HG02884 (cell line): Measurements from ENCODE around the gene FBXO34.

Experiments
- ATAC-seq: cut with Tn5 transposase; IDR thresholded peaks from one replicate; pipeline ENCODE4 v1.9.1; 2021; ENCODE audit warnings: mild to moderate bottlenecking, moderate library complexity; ENCODE audit not compliant: unreplicated experiment

FBXO34 gene

GRCh38 chr14:55271572-55272298 lies 514 bp downstream of the FBXO34 start:
- ATAC-seq = peak; percentile 23

- no peak for ATAC-seq
Measured at GRCh38 chr14:55272387-55272786, 1.2 kb downstream of the FBXO34 start.

- ATAC-seq = no peak
Measured at GRCh38 chr14:55272922-55273321, 1.7 kb downstream of the FBXO34 start.

GRCh38 chr14:55274146-55274545 lies 2.9 kb downstream of the FBXO34 start:
- ATAC-seq = no peak

GRCh38 chr14:55274751-55275150 lies 3.5 kb downstream of the FBXO34 start:
- no peak for ATAC-seq

- ATAC-seq = no peak
Measured at GRCh38 chr14:55276736-55277135, 5.5 kb downstream of the FBXO34 start.

GRCh38 chr14:55277972-55278740 lies 6.9 kb downstream of the FBXO34 start:
- ATAC-seq = peak; percentile 91

GRCh38 chr14:55279384-55279783 lies 8.2 kb downstream of the FBXO34 start:
- ATAC-seq = peak; percentile 35

GRCh38 chr14:55281316-55281839 lies 10.2 kb downstream of the FBXO34 start:
- ATAC-seq = no peak

- no peak for ATAC-seq
Measured at GRCh38 chr14:55285048-55285652, 13.9 kb downstream of the FBXO34 start.

GRCh38 chr14:55288439-55288838 lies 17.2 kb downstream of the FBXO34 start:
- ATAC-seq = no peak

GRCh38 chr14:55291480-55292081 lies 20.4 kb downstream of the FBXO34 start:
- no peak for ATAC-seq

- ATAC-seq = no peak
Measured at GRCh38 chr14:55294603-55295002, 23.4 kb downstream of the FBXO34 start.

- peak; percentile 50 for ATAC-seq
Measured at GRCh38 chr14:55297611-55298499, 26.6 kb downstream of the FBXO34 start.

GRCh38 chr14:55298500-55298822 lies 27.2 kb downstream of the FBXO34 start:
- no peak for ATAC-seq

GRCh38 chr14:55301437-55302121 lies 30.4 kb downstream of the FBXO34 start:
- peak; percentile 59 for ATAC-seq

- no peak for ATAC-seq
Measured at GRCh38 chr14:55302367-55303124, 31.3 kb downstream of the FBXO34 start.

GRCh38 chr14:55303125-55303499 lies 31.9 kb downstream of the FBXO34 start:
- no peak for ATAC-seq

- ATAC-seq = no peak
Measured at GRCh38 chr14:55303691-55304145, 32.5 kb downstream of the FBXO34 start.
